Heart right ventricle (tissue), 16 donors: ENCODE data around the gene NR1H3. TPM values are rescaled to one million over a fixed set of nuclear protein-coding genes. Genes with fewer than 3 reads are reported as not detected.

Experiments
- ATAC-seq, 8 donors: fragments of 200-7000 bp; cut with Tn5 transposase; one replicate each; pipeline ENCODE4 v1.9.1; 2020; ENCODE audit warnings: mild to moderate bottlenecking in 8 of 8, moderate library complexity in 8 of 8, moderate number of reproducible peaks in 1 of 8
- DNase-seq, 2 donors: peaks; one replicate each; pipeline ENCODE4 v3.0.0-alpha.2; 2020
- H3K27ac ChIP-seq, 10 donors: fragments of 200-600 bp; sonication (generic) in 2 of 10; one replicate each; pipeline versions ENCODE4 v1.5.0 to v1.8.0; 2020 to 2022; ENCODE audit warnings: mild to moderate bottlenecking in 3 of 10
- H3K27me3 ChIP-seq, 7 donors: fragments of 200-600 bp; one replicate each; pipeline ENCODE4 v1.8.0; 2021 to 2022; ENCODE audit warnings: mild to moderate bottlenecking in 2 of 7
- H3K36me3 ChIP-seq, 9 donors: fragments of 200-600 bp; sonication (generic) in 1 of 9; one replicate each; pipeline versions ENCODE4 v1.5.0 to v1.8.0; 2020 to 2022; ENCODE audit warnings: mild to moderate bottlenecking in 2 of 9
- H3K4me1 ChIP-seq, 9 donors: fragments of 200-600 bp; sonication (generic) in 1 of 9; one replicate each; pipeline versions ENCODE4 v1.5.0 to v1.8.0; 2020 to 2022; ENCODE audit warnings: mild to moderate bottlenecking in 4 of 9
- H3K4me3 ChIP-seq, 10 donors: fragments of 200-600 bp; sonication (generic) in 2 of 10; one replicate each; pipeline versions ENCODE4 v1.5.0 to v1.8.0; 2020 to 2022; ENCODE audit warnings: mild to moderate bottlenecking in 7 of 10, moderate library complexity in 2 of 10
- H3K9me3 ChIP-seq, 11 donors: fragments of 200-600 bp in 10 of 11; sonication (generic) in 2 of 11; one replicate each; pipeline versions ENCODE4 v1.5.0 to v1.8.0; 2013 to 2022; ENCODE audit warnings: mild to moderate bottlenecking in 2 of 11, control low read depth in 1 of 11, moderate library complexity in 1 of 11
- CTCF ChIP-seq, 9 donors: fragments of 200-600 bp; sonication (generic) in 2 of 9; IDR thresholded peaks; one replicate each; pipeline versions ENCODE4 v1.5.0 to v1.8.0; 2021 to 2022; ENCODE audit warnings: antibody characterized with exemption in 9 of 9, mild to moderate bottlenecking in 5 of 9, moderate library complexity in 1 of 9
- WGBS, 2 donors: extraction: QIAGEN DNeasy Blood & Tissue Kit; methylation state at CpG; one replicate each; pipeline ENCODE4 v1.1.7; 2013; ENCODE audit warnings: inconsistent platforms in 1 of 2; 5-methylcytosine and 5-hydroxymethylcytosine counted together
- intact Hi-C, 10 donors: fragments of 100-400 bp; cut with DNase I; formaldehyde crosslinking; loops; one replicate each; pipeline versions ENCODE4 v1.11.1 to v1.14.2; 2022
- polyA plus RNA-seq, 2 donors: library from polyadenylated mRNA; stranded (reverse); fragments of 200-250 nt; gene quantifications; one replicate each; pipeline ENCODE4 v1.2.3, GENCODE V29; 2013
- total RNA-seq, 10 donors: library from RNA; stranded (reverse); fragmentation: NEBNext Ultra II Directional in 3 of 10; extraction: Animal tissue kit (Norgen Biotek cat#: 25700) in 3 of 10; gene quantifications; one replicate each; pipeline versions ENCODE4 v1.2.1 to v1.2.4, GENCODE V29; 2021 to 2023
- donor health status: Arrhythmogenic right ventricular cardiomyopathy.
- donor health status: ischemic (EF 13 %, LVEDD 7.1; RV severe dilation, severe dysfunction).
- donor health status: healthy with polysubstance abuse.
- donor health status: DM: no; HTN: yes; CAD: no.
- donor health status: DM: no; HTN: no; CAD: no.
- donor health status: ischemic (EF 25% LVEDD 6.9; RV normal size, moderate dysfunction).
- donor health status: ischemic (EF 25% LVEDD 5.7; RV mildly dilated, moderate dysfunction).
- donor health status: healthy.
- donor health status: DM: yes; HTN: yes; CAD: no.
- donor health status: Ischemic cardiomyopathy.
- donor health status: ischemic (EF 35%, LVEDD 5.7; RV mildly dilated, moderate dysfunction).
- donor health status: nonischemic (EF 11% LVEDD 7.7; RV severe dilation, severe dysfunction).
- donor health status: DM: yes; HTN: yes; CAD: no.
- donor health status: PGD.
- donor health status: ischemic (EF 29% LVEDD 5.4; RV normal size, mild dysfunction).
- donor health status: nonischemic (EF 23%, LVEDD 6.1; RV moderate dilation, normal function).

NR1H3 gene
- total and polyA plus RNA-seq, 12 donors = 6.6 to 49.2 (median 10.0) TPM

DNA sequence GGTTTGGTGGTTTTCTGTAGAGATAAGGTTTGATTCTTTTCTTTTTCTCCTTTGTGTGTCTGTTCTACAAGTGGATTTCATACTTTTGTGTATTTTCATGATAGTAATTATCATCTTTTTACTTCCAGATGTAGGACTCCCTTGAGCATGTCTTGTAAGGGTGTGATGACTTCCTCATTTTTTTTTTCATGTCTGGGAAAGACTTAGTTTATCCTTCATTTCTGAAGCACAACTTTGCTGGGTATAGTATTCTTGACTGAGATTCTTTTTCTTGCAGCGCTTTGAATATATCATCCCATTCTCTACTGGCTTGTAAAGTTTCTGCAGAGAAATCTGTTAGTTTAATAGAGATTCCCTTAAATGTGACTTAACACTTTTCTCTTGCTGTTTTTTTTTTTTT is 45.1 kb downstream of the NR1H3 start:
- Histone ChIP-seq H3K36me3 (peaks cover 0 to 99% (median 7%) of the 10 kb centered on the region in 9 donors), H3K9me3 (peaks cover 0 to 44% (median 16%) of the 10 kb centered on the region in 11 donors), H3K4me3 (no peak overlapping the region), H3K27me3 (no peaks in the 10 kb centered on the region), H3K4me1 (peaks cover 6 to 26% (median 13%) of the 10 kb centered on the region in 9 donors), H3K27ac (no peak overlapping the region)
- DNase-seq (no peak), ATAC-seq (no peak)
- no peak for TF ChIP-seq CTCF (IDR thresholded peaks at IDR 0.05)
- WGBS, 2 donors = 95 to 98% methylated on average over 1 of the region's 1 CpG
- intact Hi-C loops = no loop called here

GRCh38 chr11:47305734-47306483 is 48.1 kb downstream of the NR1H3 start:
- Histone ChIP-seq H3K4me1 (peaks cover 6 to 26% (median 13%) of the 10 kb centered on the region in 9 donors), H3K4me3 (no peak overlapping the region), H3K36me3 (peaks cover 0 to 99% (median 0%) of the 10 kb centered on the region in 9 donors), H3K27me3 (no peaks in the 10 kb centered on the region), H3K9me3 (peaks cover 0 to 22% (median 4%) of the 10 kb centered on the region in 11 donors), H3K27ac (peak overlapping the region; percentile 18 to 86 (median 74))
- no peak for TF ChIP-seq CTCF (IDR thresholded peaks at IDR 0.05)
- 63 to 73% methylated on average over 3 of the region's 3 CpGs for WGBS, 2 donors
- intact Hi-C loops = loop anchor here in 2 of 10 donors (1.0 to 5.0 kb wide), 2 partner anchors 18 to 34 kb away; partner anchors contain the start of gene MADD (in 1 of the 2)
- DNase-seq (peak; percentile 65 to 74), ATAC-seq (peak; percentile 90 to 98 (median 96))

GRCh38 chr11:47306484-47306844 is 48.7 kb downstream of the NR1H3 start:
- intact Hi-C loops = loop anchor here in 1 of 10 donors (5.0 kb wide), 1 partner anchor 34 kb away; the partner anchor contains the start of gene MADD
- Histone ChIP-seq H3K36me3 (peaks cover 0 to 99% (median 0%) of the 10 kb centered on the region in 9 donors), H3K9me3 (peaks cover 0 to 22% (median 4%) of the 10 kb centered on the region in 11 donors), H3K4me3 (no peak overlapping the region), H3K27me3 (no peaks in the 10 kb centered on the region), H3K27ac (peak overlapping the region in 9 of 10 donors; percentile 49 to 86 (median 75)), H3K4me1 (peaks cover 6 to 26% (median 13%) of the 10 kb centered on the region in 9 donors)
- no peak for TF ChIP-seq CTCF (IDR thresholded peaks at IDR 0.05)
- ATAC-seq = no peak
- no peak for DNase-seq
- 89 to 100% methylated on average over 1 of the region's 1 CpG for WGBS, 2 donors

DNA sequence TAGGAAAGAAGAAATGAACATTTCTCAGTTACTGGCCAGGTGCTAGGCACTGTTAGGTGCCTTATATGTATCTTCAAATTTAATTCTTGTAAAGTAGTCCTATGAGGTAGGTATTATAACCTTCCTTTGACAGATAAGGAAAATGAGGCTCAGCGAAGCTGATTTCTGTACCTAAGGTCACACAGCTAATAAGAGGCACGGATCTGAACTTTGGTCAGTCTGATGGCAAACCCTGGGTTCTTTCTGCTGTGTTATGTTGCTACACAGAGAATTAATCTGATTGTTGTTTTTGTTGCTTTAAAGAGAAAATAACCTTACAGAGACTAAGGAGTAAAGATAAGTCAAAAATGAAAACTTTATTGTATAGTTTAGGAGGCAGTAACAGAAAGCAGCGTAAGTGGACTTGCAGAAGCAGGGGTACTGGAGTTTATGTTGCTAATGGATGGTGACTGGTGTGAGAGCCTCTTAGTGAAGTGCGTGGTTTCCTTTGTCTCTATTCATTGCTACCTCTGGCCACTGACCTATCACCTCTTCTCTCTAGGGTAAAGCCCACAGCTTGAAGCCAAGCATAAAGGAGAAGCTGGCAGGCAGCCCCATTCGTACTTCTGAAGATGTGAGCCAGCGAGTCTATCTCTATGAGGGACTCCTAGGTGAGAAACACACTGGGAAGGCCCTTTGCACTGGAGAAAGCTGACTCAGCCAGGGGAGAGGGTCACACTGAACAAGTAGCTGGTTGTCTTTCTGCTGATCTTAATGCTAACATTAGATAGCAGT is 50.4 kb downstream of the NR1H3 start:
- Histone ChIP-seq H3K9me3 (peaks cover 0 to 5% (median 0%) of the 10 kb centered on the region in 11 donors), H3K4me1 (peaks cover 6 to 26% (median 13%) of the 10 kb centered on the region in 9 donors), H3K27ac (no peak overlapping the region), H3K27me3 (no peaks in the 10 kb centered on the region), H3K4me3 (no peak overlapping the region), H3K36me3 (peaks cover 0 to 99% (median 0%) of the 10 kb centered on the region in 9 donors)
- TF ChIP-seq CTCF (IDR thresholded peaks at IDR 0.05) = no peak
- DNase-seq = no peak
- no peak for ATAC-seq
- WGBS, 2 donors = 86 to 91% methylated on average over 6 of the region's 6 CpGs
- intact Hi-C loops = loop anchor here in 1 of 10 donors (5.0 kb wide), 1 partner anchor 36 kb away; the partner anchor contains the start of gene MADD
